Transverse colon (tissue), 4 donors: ENCODE results near the gene LRRC10B.

Experiments
- EP300 ChIP-seq: sonication (generic); formaldehyde crosslinking; IDR thresholded peaks from one replicate; pipeline ENCODE4 v1.6.1; 2017; ENCODE audit warnings: antibody characterized with exemption, low read depth
- POLR2A ChIP-seq: fragments of 450-650 bp; IDR thresholded peaks from one replicate; pipeline ENCODE4 v1.6.1; 2016; ENCODE audit warnings: antibody characterized with exemption, mild to moderate bottlenecking, moderate library complexity
- POLR2AphosphoS5 ChIP-seq, 3 donors: sonication (generic); formaldehyde crosslinking; IDR thresholded peaks; one replicate each; pipeline ENCODE4 v1.6.1; 2016; ENCODE audit warnings: antibody characterized with exemption in 3 of 3
- TF ChIP-seq, protein P1 (sequence below), 5 experiments: fragments of 200-600 bp in 3 of 5; fragments of 450-650 bp in 2 of 5; sonication (generic) in 3 of 5; IDR thresholded peaks; 1 replicate in 2 of 5; 2 replicates in 3 of 5; pipeline ENCODE4 v1.5.1; 2016 to 2017; ENCODE audit warnings: antibody characterized with exemption in 5 of 5, inconsistent platforms in 3 of 5, mild to moderate bottlenecking in 2 of 5, moderate library complexity in 1 of 5

DNA sequence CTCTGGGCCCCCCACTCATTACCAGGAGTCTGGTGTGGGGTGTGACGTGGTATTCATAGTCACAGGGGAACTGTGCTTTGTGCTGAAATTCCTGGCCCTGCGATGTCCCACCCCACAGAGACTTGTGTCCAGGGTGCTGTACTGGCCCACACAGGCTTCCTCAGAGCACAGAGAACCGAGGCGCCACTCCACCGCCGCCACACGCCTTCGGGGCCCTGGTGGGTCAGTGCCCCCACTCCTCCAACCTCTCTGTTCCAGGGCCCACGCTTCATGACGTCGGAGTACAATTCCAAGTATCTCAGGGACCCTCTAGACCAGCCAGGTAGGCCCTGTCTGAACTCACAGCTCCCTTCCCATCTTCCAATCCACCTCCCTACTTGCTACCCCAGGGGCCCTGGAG lies 23.5 kb upstream of the LRRC10B start:
- TF ChIP-seq, protein P1, sequence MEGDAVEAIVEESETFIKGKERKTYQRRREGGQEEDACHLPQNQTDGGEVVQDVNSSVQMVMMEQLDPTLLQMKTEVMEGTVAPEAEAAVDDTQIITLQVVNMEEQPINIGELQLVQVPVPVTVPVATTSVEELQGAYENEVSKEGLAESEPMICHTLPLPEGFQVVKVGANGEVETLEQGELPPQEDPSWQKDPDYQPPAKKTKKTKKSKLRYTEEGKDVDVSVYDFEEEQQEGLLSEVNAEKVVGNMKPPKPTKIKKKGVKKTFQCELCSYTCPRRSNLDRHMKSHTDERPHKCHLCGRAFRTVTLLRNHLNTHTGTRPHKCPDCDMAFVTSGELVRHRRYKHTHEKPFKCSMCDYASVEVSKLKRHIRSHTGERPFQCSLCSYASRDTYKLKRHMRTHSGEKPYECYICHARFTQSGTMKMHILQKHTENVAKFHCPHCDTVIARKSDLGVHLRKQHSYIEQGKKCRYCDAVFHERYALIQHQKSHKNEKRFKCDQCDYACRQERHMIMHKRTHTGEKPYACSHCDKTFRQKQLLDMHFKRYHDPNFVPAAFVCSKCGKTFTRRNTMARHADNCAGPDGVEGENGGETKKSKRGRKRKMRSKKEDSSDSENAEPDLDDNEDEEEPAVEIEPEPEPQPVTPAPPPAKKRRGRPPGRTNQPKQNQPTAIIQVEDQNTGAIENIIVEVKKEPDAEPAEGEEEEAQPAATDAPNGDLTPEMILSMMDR (IDR thresholded peaks at IDR 0.05) = no peak
- TF ChIP-seq POLR2AphosphoS5 (IDR thresholded peaks at IDR 0.05) (no peak), POLR2A (no peak), EP300 (no peak)
